Keratinocyte (primary cell): ENCODE measurements around the gene CEP68.

Source experiments
- CTCF ChIP-seq, 3 experiments: IDR thresholded peaks in 1 of 3; conservative IDR thresholded peaks in 1 of 3; optimal IDR thresholded peaks in 1 of 3; 2 replicates in 2 of 3; 3 replicates in 1 of 3; pipeline versions ENCODE3 to v1.5.1; 2011; ENCODE audit warnings: low read length in 3 of 3, mild to moderate bottlenecking in 3 of 3, moderate library complexity in 2 of 3, control low read depth in 1 of 3, inconsistent platforms in 1 of 3; ENCODE audit not compliant: insufficient read depth in 2 of 3; ENCODE audit errors: extremely low read depth in 1 of 3
- EZH2 ChIP-seq: IDR thresholded peaks from one replicate; pipeline ENCODE4 v1.6.1; 2012; ENCODE audit warnings: inconsistent platforms, mild to moderate bottlenecking, low read length, moderate library complexity

GRCh38 chr2:65043001-65043400, 13.2 kb upstream of the CEP68 start:
- TF ChIP-seq CTCF (optimal IDR thresholded peaks at IDR 0.05 in 1 of 3, IDR thresholded peaks at IDR 0.05 in 1 of 3, conservative IDR thresholded peaks at IDR 0.05 in 1 of 3; ENCODE audit: extremely low read depth in 1 of 3, insufficient read depth in 2 of 3, low read length in 3 of 3) (no peak), EZH2 (no peak)
